Raji (cell line): ENCODE measurements around the gene PXDC1.

Experiments used
- POLR2A ChIP-seq: IDR thresholded peaks from 2 replicates; pipeline ENCODE4 v1.6.1; 2011; ENCODE audit warnings: low read depth, low read length, control low read depth; ENCODE audit not compliant: insufficient read depth

The PXDC1 gene

GRCh38 chr6:3771407-3772011 is 20.0 kb upstream of the PXDC1 start:
- TF ChIP-seq POLR2A, result no peak

- TF ChIP-seq POLR2A, result no peak
Measured at GRCh38 chr6:3770023-3770720, 18.7 kb upstream of the PXDC1 start.

GRCh38 chr6:3769610-3770009 is 18.1 kb upstream of the PXDC1 start:
- TF ChIP-seq POLR2A, result no peak

- TF ChIP-seq POLR2A, result no peak
Measured at GRCh38 chr6:3768502-3768901, 17.0 kb upstream of the PXDC1 start.

GRCh38 chr6:3766214-3766613 is 14.7 kb upstream of the PXDC1 start:
- TF ChIP-seq POLR2A, result no peak

- TF ChIP-seq POLR2A, result no peak
Measured at GRCh38 chr6:3765415-3765814, 13.9 kb upstream of the PXDC1 start.

GRCh38 chr6:3764516-3765335 is 13.2 kb upstream of the PXDC1 start:
- TF ChIP-seq POLR2A, result no peak

GRCh38 chr6:3762852-3763251 is 11.3 kb upstream of the PXDC1 start:
- TF ChIP-seq POLR2A, result no peak

GRCh38 chr6:3762359-3762758 is 10.8 kb upstream of the PXDC1 start:
- no peak for TF ChIP-seq POLR2A

- no peak for TF ChIP-seq POLR2A
Measured at GRCh38 chr6:3761989-3762270, 10.4 kb upstream of the PXDC1 start.

GRCh38 chr6:3759646-3760232 is 8.2 kb upstream of the PXDC1 start:
- TF ChIP-seq POLR2A, result no peak

- no peak for TF ChIP-seq POLR2A
Measured at GRCh38 chr6:3758842-3759144, 7.3 kb upstream of the PXDC1 start.

GRCh38 chr6:3757241-3757641 is 5.7 kb upstream of the PXDC1 start:
- TF ChIP-seq POLR2A, result no peak

- TF ChIP-seq POLR2A, result no peak
Measured at GRCh38 chr6:3756546-3756945, 5.0 kb upstream of the PXDC1 start.

- TF ChIP-seq POLR2A, result no peak
Measured at GRCh38 chr6:3755637-3756545, 4.4 kb upstream of the PXDC1 start.
